ENCODE results near the gene PLA2G4F.

PLA2G4F gene

GRCh38 chr15:42131006-42131405 lies 25.4 kb downstream of the PLA2G4F start:
- no peak for DNase-seq

DNA sequence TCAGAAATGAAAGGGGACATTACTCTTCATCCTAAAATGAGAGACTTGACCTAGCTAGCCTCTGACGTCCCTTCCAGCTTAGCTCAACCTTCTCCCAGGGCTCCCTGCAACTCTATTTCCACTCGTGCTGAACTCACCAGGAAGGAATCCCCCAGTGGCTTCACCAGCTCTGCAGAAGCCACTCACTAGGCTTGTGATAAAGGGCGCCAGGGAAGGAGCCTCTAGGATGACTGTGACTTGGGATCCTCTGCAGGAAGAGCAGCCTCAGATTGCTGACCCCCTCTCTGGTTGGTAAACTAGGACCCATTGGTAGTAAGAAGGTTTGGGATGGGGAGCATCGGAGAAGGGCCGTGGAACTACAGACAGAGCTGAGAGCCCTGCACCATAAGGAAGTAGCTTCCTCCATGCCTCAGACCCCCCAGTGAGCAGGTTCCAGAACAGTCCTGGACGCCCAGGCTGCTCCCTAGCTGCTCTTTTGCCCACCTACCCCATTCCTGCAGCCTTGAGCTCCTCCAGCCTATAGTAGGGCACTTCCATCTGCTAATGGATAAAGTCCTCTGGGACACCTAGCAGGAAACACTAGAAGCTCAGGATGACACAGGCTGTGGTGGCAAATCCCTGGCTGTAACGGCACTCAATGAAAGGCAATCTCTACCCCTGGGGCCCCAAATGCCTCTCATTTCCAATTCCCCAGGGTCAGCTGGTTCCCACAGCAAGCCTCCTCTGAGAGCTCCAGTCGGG lies 26.0 kb downstream of the PLA2G4F start:
- DNase-seq, result no peak

- DNase-seq, result no peak
These were observed 27.1 kb downstream of the PLA2G4F start for GRCh38 chr15:42129364-42129763.

DNA sequence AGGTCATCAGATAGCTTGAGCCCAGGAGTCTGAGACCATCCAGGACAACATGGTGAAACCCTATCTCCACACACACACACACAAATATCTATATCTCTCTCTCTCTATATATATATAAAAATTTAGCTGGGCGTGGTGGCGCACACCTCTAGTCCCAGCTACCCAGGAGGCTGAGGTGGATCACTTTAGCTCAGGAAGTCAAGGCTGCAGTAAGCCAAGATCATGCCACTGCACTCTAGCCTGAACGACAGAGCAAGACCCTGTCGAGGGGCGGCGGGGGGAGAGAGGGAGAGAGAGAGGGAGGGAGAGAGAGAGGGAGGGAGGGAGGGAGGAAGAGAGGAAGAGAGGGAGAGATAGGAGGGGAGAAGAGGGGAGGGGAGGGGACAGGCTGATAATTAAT lies 28.0 kb downstream of the PLA2G4F start:
- no peak for DNase-seq

DNA sequence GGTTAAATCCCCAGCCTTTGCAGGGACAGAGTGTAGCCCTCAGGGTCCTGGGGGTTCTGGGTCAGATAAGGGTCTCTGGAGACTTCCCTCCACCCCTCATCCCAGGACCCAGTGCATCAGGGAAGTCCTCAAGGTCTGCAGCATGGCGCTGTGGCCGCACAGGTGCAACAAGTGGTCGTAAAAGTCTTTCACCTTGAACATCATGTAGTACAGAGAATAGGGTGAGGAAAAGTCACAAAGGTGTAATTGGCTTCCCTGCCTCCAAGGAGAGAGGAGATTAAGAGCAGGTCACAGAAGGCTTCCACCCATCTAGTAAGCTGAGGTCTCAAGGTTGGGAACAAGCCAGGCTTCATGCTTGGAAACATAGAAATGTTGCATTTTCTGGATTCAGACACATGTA lies 32.9 kb downstream of the PLA2G4F start:
- no peak for DNase-seq

- peak; percentile 32 to 39 for DNase-seq
These were observed 34.8 kb downstream of the PLA2G4F start for GRCh38 chr15:42121682-42122081.

GRCh38 chr15:42121021-42121420 lies 35.4 kb downstream of the PLA2G4F start:
- peak; percentile 94 for DNase-seq

DNA sequence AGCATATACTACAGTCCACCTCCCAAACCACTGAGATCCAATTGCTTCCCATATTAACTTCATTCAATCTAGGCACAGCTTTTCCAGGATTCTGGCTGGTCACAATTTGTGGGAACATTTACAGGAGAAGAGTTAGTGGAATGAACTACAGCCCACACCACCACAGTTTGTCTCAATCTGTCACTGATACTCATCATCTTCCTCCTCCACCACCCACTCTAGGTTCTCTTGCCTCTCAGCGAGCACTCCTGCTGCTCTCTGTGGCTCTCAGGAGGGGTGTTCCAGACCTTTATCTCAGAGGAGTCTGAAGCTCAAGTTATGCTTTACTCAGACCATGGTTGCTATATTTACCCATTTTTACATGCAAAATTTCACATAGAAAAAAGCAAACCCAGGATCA lies 36.2 kb downstream of the PLA2G4F start:
- DNase-seq, result no peak

DNA sequence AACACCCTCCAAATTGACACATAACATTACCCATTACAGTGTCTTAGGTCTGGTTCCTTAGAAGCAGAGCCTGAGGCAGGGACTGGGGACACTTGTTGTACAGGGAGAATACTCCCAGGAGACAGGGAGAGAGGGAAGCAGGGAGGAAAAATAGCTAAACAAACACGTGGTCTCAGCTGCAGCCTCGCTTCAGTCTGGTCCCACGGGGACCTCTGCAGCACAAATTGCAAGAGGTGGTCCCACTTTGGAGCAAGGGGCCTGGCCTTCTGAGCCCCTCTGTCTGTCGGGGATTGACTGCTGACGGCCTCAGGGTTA lies 37.0 kb downstream of the PLA2G4F start:
- DNase-seq, result no peak

GRCh38 chr15:42118650-42119445 lies 37.6 kb downstream of the PLA2G4F start:
- DNase-seq, result no peak

DNA sequence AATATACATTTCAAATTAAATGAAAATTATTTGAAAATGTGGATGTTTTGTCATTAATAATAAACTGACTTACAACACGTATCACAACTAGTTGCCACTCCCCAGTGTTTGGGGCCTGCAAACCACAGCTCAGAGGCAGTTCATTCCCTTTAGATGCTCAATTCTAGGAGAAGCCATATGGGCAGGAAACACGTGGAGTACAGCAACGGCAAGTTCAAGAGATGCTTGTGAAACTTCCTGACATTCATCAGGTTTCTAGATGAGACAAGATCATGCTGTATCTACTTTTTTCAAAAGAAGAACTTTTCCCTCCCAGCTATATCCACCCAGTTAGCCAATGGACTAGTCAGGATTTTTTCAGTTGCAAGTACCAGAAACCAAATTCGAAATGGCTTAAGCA lies 44.5 kb downstream of the PLA2G4F start:
- DNase-seq, result peak; percentile 98 to 99

GRCh38 chr15:42110367-42110766 lies 46.1 kb downstream of the PLA2G4F start:
- DNase-seq, result no peak

DNA sequence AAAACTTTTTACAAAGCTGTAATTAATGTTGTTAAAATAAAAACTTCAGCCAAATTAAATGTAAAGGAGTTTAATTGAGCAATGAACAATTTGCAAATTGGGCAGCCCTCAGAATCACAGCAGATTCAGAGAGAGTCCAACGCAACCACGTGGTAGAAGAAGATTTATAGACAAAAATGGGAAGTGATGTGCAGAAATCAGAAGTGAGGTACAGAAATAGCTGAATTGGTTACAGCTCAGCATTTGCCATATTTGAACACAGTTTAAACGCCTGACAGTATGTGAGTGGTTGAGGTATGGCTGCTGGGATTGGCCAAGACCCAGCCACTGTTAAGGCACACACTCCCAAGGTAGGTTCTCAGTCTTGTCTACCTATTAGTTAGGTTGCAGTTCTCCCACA lies 47.6 kb downstream of the PLA2G4F start:
- DNase-seq, result peak; percentile 33 to 52

DNA sequence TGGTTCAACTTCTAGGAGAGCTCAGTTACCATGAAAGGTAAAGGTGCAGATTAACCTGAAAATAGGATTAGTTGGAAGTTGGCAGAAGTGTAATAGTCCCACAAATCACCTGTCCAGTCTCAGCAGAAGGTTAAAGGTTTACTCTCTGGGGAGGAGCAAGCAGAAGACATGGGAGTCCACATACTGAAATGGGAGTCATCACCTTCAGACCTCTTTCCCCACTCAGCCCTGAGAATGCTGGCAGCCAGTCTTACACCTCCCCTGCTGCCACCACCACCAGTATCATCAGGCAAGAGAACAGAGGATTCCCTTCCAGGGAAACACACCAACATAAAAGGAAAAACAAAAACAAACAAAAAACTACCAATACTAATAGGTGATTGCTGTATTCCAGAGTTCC lies 48.2 kb downstream of the PLA2G4F start:
- DNase-seq, result no peak

DNA sequence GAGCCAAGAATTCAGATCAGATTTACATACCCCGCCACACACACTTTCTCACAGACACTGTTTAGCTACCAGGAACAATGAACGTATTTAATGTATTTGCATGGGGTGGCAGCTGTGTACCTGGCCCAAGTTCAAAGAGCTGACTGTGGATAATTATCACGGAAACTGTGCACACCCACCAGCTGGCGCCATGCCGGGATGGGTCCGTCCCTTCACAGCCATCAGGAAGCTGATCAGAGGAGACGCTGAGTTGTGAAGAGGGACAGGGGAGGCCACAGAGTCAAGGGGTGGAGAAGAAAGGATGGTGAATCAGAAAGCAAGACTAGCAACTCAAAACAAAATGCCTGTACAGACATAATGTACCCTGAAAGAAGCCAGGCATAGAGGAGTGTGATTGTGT lies 49.0 kb downstream of the PLA2G4F start:
- no peak for DNase-seq

GRCh38 chr15:42106288-42106687 lies 50.1 kb downstream of the PLA2G4F start:
- peak in 1 of 2 experiments; percentile 23 for DNase-seq

DNA sequence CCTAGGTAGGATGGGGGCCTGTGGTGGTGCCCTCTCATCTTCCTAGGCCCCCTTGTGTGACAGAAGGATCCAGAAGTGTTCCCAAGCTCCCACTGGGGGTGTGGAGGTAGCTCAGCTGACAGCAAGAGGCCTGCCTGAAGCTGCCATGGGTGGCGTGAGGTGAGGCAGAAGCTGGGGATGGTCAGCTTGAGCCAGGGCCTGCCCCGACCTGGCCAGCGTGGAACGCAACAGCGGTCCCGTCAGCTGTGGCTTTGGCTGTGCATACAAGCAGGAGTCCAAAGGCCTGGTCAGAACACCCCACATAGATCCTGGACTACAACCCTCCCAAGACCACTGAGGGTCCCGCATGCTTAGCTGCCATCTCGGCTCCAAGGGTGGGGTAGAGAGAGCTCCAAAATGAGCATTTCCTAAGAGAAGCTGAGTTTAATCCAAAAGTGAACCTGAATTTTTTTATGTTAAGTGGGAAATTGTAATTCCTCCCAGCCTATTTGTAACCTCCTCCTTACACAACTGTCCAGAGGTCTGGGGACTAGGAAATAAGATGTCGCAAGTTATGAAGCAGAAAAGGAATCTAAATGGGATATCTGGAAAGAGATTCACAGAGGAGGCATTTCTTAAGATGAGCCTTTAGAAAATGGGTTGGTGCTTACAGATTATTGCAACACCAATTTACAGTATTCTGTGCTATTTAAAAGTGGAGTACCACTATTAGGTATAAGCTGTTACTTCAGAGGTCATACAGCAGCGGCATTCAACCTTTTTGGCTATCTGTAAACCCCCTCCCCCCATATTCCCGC lies 52.1 kb downstream of the PLA2G4F start:
- DNase-seq, result no peak

GRCh38 chr15:42102646-42103235 lies 53.7 kb downstream of the PLA2G4F start:
- no peak for DNase-seq

- DNase-seq, result no peak
These were observed 54.6 kb downstream of the PLA2G4F start for GRCh38 chr15:42101861-42102260.

DNA sequence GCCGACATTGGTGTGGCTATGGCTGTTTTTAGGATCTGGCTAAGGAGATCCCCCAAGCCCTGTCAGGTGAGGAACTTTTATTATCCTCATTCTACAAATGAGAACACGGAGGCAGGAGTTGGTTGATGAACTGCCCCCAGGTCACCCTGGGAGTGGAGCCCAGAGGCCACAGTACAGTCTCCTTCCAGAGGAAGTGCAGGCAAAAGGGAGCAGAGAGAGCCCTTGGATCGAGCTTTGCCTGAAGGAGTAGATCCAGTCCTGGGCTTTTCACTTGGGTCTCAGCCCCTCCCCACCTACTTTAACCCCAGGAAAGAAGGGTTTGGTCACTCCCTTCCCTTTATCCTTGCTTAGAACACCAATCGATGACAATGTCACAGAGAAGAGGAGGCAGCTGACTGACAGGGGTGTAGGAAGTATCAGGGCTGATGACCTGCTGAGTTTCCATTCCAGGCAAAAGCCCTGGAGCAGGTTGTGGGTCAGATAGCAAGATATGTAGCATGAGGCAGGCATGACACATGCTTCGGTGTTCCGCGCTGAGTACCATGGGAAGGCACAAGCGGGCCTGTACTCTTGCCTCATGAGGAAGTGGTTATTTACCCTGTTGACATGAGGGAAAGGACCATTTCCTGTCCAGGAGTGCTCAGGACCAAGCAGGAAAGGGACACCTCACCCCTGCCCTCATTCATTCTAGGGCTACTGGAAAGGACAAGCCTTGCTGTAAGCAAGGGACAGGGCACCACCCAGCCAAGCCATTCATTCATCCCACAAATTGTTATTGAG lies 56.2 kb downstream of the PLA2G4F start:
- DNase-seq, result no peak

- no peak for DNase-seq
These were observed 59.4 kb downstream of the PLA2G4F start for GRCh38 chr15:42097018-42097417.

GRCh38 chr15:42094512-42094963 lies 61.9 kb downstream of the PLA2G4F start, which contains the start of gene PLA2G4D:
PLA2G4D (minus strand) TSS chr15:42094562; CDS start chr15:42094459, 103 bp downstream.
- no peak for DNase-seq
